ENCODE data around the gene DRD3.

DRD3 gene

GRCh38 chr3:114079761-114080160 is 99.1 kb downstream of the DRD3 start:
- peaks cover 8% of the 10 kb centered on the region for H3K79me1 ChIP-seq (replicated peaks; ENCODE audit: low read length, poor library complexity, severe bottlenecking)

GRCh38 chr3:114078126-114078525 is 100.7 kb downstream of the DRD3 start:
- Histone ChIP-seq H3K4me3 (ENCODE audit: insufficient read depth in 1 of 2, low read depth in 1 of 2, low read length in 2 of 2) (no peak overlapping the region), H3K9ac (ENCODE audit: low read length) (no peak overlapping the region), H3K27me3 (ENCODE audit: control insufficient read depth in 1 of 2, insufficient read depth in 1 of 2, low read length in 2 of 2) (no peaks in the 10 kb centered on the region), H4K91ac (ENCODE audit: low read length) (no peak overlapping the region), H2BK12ac (ENCODE audit: low read length in 2 of 2) (no peak overlapping the region), H3K4me2 (ENCODE audit: low read length, poor library complexity, severe bottlenecking) (no peak overlapping the region), H3K23ac (ENCODE audit: low read length in 2 of 2) (no peak overlapping the region), H2AK5ac (ENCODE audit: low read length, severe bottlenecking) (no peak overlapping the region), H3K79me1 (replicated peaks; ENCODE audit: low read length, poor library complexity, severe bottlenecking) (peaks cover 13% of the 10 kb centered on the region), H2AFZ (ENCODE audit: low read depth, low read length) (no peak overlapping the region), H3K4ac (ENCODE audit: low read depth in 1 of 2, low read length in 2 of 2) (no peak overlapping the region), H3K36me3 (ENCODE audit: control insufficient read depth in 1 of 2, insufficient read depth in 2 of 2, low read depth in 1 of 2, low read length in 2 of 2) (peaks cover 19 to 93% of the 10 kb centered on the region in 2 experiments), H3K14ac (ENCODE audit: low read length in 2 of 2) (no peak overlapping the region), H3K27ac (ENCODE audit: low read length, poor library complexity, severe bottlenecking) (no peak overlapping the region), H3K18ac (ENCODE audit: low read depth in 1 of 2, low read length in 2 of 2) (no peak overlapping the region), H2BK5ac (ENCODE audit: low read depth, low read length, poor library complexity, severe bottlenecking) (no peak overlapping the region), H2BK15ac (ENCODE audit: low read depth, poor library complexity, severe bottlenecking) (no peak overlapping the region), H3K9me3 (ENCODE audit: control insufficient read depth, low read length) (no peaks in the 10 kb centered on the region), H3K4me1 (ENCODE audit: control insufficient read depth, insufficient read depth, low read depth, low read length) (no peaks in the 10 kb centered on the region), H2BK120ac (ENCODE audit: low read depth, low read length) (no peak overlapping the region), H4K8ac (ENCODE audit: low read length) (no peak overlapping the region)
- DNase-seq: no peak

More at GRCh38 chr3:114079761-114080160, 99.1 kb downstream of the DRD3 start:
- Histone ChIP-seq H3K4me3 (ENCODE audit: insufficient read depth in 1 of 2, low read depth in 1 of 2, low read length in 2 of 2) (no peak overlapping the region), H2BK15ac (ENCODE audit: low read depth, poor library complexity, severe bottlenecking) (no peak overlapping the region), H3K18ac (ENCODE audit: low read depth in 1 of 2, low read length in 2 of 2) (no peak overlapping the region), H3K4ac (ENCODE audit: low read depth in 1 of 2, low read length in 2 of 2) (no peak overlapping the region), H3K9me3 (ENCODE audit: control insufficient read depth, low read length) (no peaks in the 10 kb centered on the region), H3K4me2 (ENCODE audit: low read length, poor library complexity, severe bottlenecking) (no peak overlapping the region), H3K23ac (ENCODE audit: low read length in 2 of 2) (no peak overlapping the region), H2BK5ac (ENCODE audit: low read depth, low read length, poor library complexity, severe bottlenecking) (no peak overlapping the region), H2BK12ac (ENCODE audit: low read length in 2 of 2) (no peak overlapping the region), H3K14ac (ENCODE audit: low read length in 2 of 2) (no peak overlapping the region), H4K8ac (ENCODE audit: low read length) (no peak overlapping the region), H4K91ac (ENCODE audit: low read length) (no peak overlapping the region), H3K9ac (ENCODE audit: low read length) (no peak overlapping the region), H3K27ac (ENCODE audit: low read length, poor library complexity, severe bottlenecking) (no peak overlapping the region), H3K27me3 (ENCODE audit: control insufficient read depth in 1 of 2, insufficient read depth in 1 of 2, low read length in 2 of 2) (no peaks in the 10 kb centered on the region), H2AFZ (ENCODE audit: low read depth, low read length) (no peak overlapping the region), H3K36me3 (ENCODE audit: control insufficient read depth in 1 of 2, insufficient read depth in 2 of 2, low read depth in 1 of 2, low read length in 2 of 2) (peaks cover 15 to 88% of the 10 kb centered on the region in 2 experiments), H2AK5ac (ENCODE audit: low read length, severe bottlenecking) (no peak overlapping the region), H3K4me1 (ENCODE audit: control insufficient read depth, insufficient read depth, low read depth, low read length) (no peaks in the 10 kb centered on the region), H2BK120ac (ENCODE audit: low read depth, low read length) (no peak overlapping the region)
- DNase-seq: peak; percentile 20
- WGBS: 85% methylated on average over 4 of the region's 5 CpGs
